ENCODE results near the gene STIM2.

Gene STIM2

GRCh38 chr4:26993967-26994366, 133.3 kb downstream of the STIM2 start:
- no peak for DNase-seq (ENCODE audit: insufficient read length, low spot score)

GRCh38 chr4:26995316-26995715, 134.7 kb downstream of the STIM2 start:
- TF ChIP-seq POU2F2 (IDR thresholded peaks at IDR 0.05; ENCODE audit: low read depth, low read length): no peak
- no peak for TF ChIP-seq POLR2A (IDR thresholded peaks at IDR 0.05; ENCODE audit: low read depth, low read length)
- TF ChIP-seq POLR2AphosphoS5 (IDR thresholded peaks at IDR 0.05; ENCODE audit: low read depth, low read length): no peak
- no peak for TF ChIP-seq PAX5 (IDR thresholded peaks at IDR 0.05; ENCODE audit: insufficient read depth, low read length, severe bottlenecking)
- TF ChIP-seq SPI1 (IDR thresholded peaks at IDR 0.05; ENCODE audit: low read depth, low read length): no peak
- no peak for TF ChIP-seq TAF1 (IDR thresholded peaks at IDR 0.05; ENCODE audit: low read depth, low read length)
- no peak for DNase-seq (ENCODE audit: insufficient read length, low spot score)
- FAIRE-seq: no peak

More at GRCh38 chr4:26993967-26994366, 133.3 kb downstream of the STIM2 start:
- no peak for FAIRE-seq
- TF ChIP-seq POLR2AphosphoS5 (IDR thresholded peaks at IDR 0.05; ENCODE audit: low read depth, low read length) (no peak), POLR2A (IDR thresholded peaks at IDR 0.05; ENCODE audit: low read depth, low read length) (no peak), SPI1 (IDR thresholded peaks at IDR 0.05; ENCODE audit: low read depth, low read length) (no peak), TAF1 (IDR thresholded peaks at IDR 0.05; ENCODE audit: low read depth, low read length) (no peak), POU2F2 (IDR thresholded peaks at IDR 0.05; ENCODE audit: low read depth, low read length) (no peak), PAX5 (IDR thresholded peaks at IDR 0.05; ENCODE audit: insufficient read depth, low read length, severe bottlenecking) (no peak)

- no peak for DNase-seq (ENCODE audit: insufficient read length, low spot score)
- FAIRE-seq: no peak
- TF ChIP-seq POLR2A (IDR thresholded peaks at IDR 0.05; ENCODE audit: low read depth, low read length) (no peak), POU2F2 (IDR thresholded peaks at IDR 0.05; ENCODE audit: low read depth, low read length) (no peak), POLR2AphosphoS5 (IDR thresholded peaks at IDR 0.05; ENCODE audit: low read depth, low read length) (no peak), TAF1 (IDR thresholded peaks at IDR 0.05; ENCODE audit: low read depth, low read length) (no peak), SPI1 (IDR thresholded peaks at IDR 0.05; ENCODE audit: low read depth, low read length) (no peak), PAX5 (IDR thresholded peaks at IDR 0.05; ENCODE audit: insufficient read depth, low read length, severe bottlenecking) (no peak)
Observed at GRCh38 chr4:26996745-26997144, 136.1 kb downstream of the STIM2 start.

GRCh38 chr4:26999689-27000088, 139.0 kb downstream of the STIM2 start:
- FAIRE-seq (no peak), DNase-seq (ENCODE audit: insufficient read length, low spot score) (no peak)
- TF ChIP-seq SPI1 (IDR thresholded peaks at IDR 0.05; ENCODE audit: low read depth, low read length) (no peak), PAX5 (IDR thresholded peaks at IDR 0.05; ENCODE audit: insufficient read depth, low read length, severe bottlenecking) (no peak), TAF1 (IDR thresholded peaks at IDR 0.05; ENCODE audit: low read depth, low read length) (no peak), POLR2AphosphoS5 (IDR thresholded peaks at IDR 0.05; ENCODE audit: low read depth, low read length) (no peak), POLR2A (IDR thresholded peaks at IDR 0.05; ENCODE audit: low read depth, low read length) (no peak), POU2F2 (IDR thresholded peaks at IDR 0.05; ENCODE audit: low read depth, low read length) (no peak)

GRCh38 chr4:27000122-27000521, 139.5 kb downstream of the STIM2 start:
- no peak for FAIRE-seq
- TF ChIP-seq POLR2A (IDR thresholded peaks at IDR 0.05; ENCODE audit: low read depth, low read length): no peak
- DNase-seq (ENCODE audit: insufficient read length, low spot score): no peak

GRCh38 chr4:27000820-27001219, 140.2 kb downstream of the STIM2 start:
- FAIRE-seq (peak; percentile 87), DNase-seq (ENCODE audit: insufficient read length, low spot score) (no peak)
- TF ChIP-seq POLR2AphosphoS5 (IDR thresholded peaks at IDR 0.05; ENCODE audit: low read depth, low read length) (no peak), PAX5 (IDR thresholded peaks at IDR 0.05; ENCODE audit: insufficient read depth, low read length, severe bottlenecking) (no peak), POU2F2 (IDR thresholded peaks at IDR 0.05; ENCODE audit: low read depth, low read length) (no peak), TAF1 (IDR thresholded peaks at IDR 0.05; ENCODE audit: low read depth, low read length) (no peak), SPI1 (IDR thresholded peaks at IDR 0.05; ENCODE audit: low read depth, low read length) (no peak), POLR2A (IDR thresholded peaks at IDR 0.05; ENCODE audit: low read depth, low read length) (no peak)

GRCh38 chr4:27001398-27002164, 140.9 kb downstream of the STIM2 start:
- peak; percentile 35 for FAIRE-seq
- TF ChIP-seq POU2F2 (IDR thresholded peaks at IDR 0.05; ENCODE audit: low read depth, low read length) (no peak), POLR2AphosphoS5 (IDR thresholded peaks at IDR 0.05; ENCODE audit: low read depth, low read length) (no peak), TAF1 (IDR thresholded peaks at IDR 0.05; ENCODE audit: low read depth, low read length) (no peak), POLR2A (IDR thresholded peaks at IDR 0.05; ENCODE audit: low read depth, low read length) (no peak), SPI1 (IDR thresholded peaks at IDR 0.05; ENCODE audit: low read depth, low read length) (no peak), PAX5 (IDR thresholded peaks at IDR 0.05; ENCODE audit: insufficient read depth, low read length, severe bottlenecking) (no peak)
- no peak for DNase-seq (ENCODE audit: insufficient read length, low spot score)

- DNase-seq (ENCODE audit: insufficient read length, low spot score): no peak
- TF ChIP-seq POLR2AphosphoS5 (IDR thresholded peaks at IDR 0.05; ENCODE audit: low read depth, low read length) (no peak), PAX5 (IDR thresholded peaks at IDR 0.05; ENCODE audit: insufficient read depth, low read length, severe bottlenecking) (no peak), POU2F2 (IDR thresholded peaks at IDR 0.05; ENCODE audit: low read depth, low read length) (no peak), SPI1 (IDR thresholded peaks at IDR 0.05; ENCODE audit: low read depth, low read length) (no peak), TAF1 (IDR thresholded peaks at IDR 0.05; ENCODE audit: low read depth, low read length) (no peak), POLR2A (IDR thresholded peaks at IDR 0.05; ENCODE audit: low read depth, low read length) (no peak)
- peak; percentile 41 for FAIRE-seq
Observed at GRCh38 chr4:27003642-27004113, 143.0 kb downstream of the STIM2 start.

- no peak for DNase-seq (ENCODE audit: insufficient read length, low spot score)
- TF ChIP-seq POLR2A (IDR thresholded peaks at IDR 0.05; ENCODE audit: low read depth, low read length): no peak
- FAIRE-seq: no peak
Observed at GRCh38 chr4:27005501-27005900, 144.9 kb downstream of the STIM2 start.

All from GM12891 (cell line).